Panc1 (cell line): ENCODE measurements around the gene COG8.

Experiments
- POLR2AphosphoS5 ChIP-seq: IDR thresholded peaks from 2 replicates; pipeline ENCODE4 v1.6.1; 2012; ENCODE audit warnings: mild to moderate bottlenecking, low read depth, low read length, moderate library complexity
- SIN3A ChIP-seq: IDR thresholded peaks from 2 replicates; pipeline ENCODE4 v1.6.1; 2012; ENCODE audit warnings: low read depth, mild to moderate bottlenecking, low read length, moderate library complexity, borderline replicate concordance; ENCODE audit not compliant: insufficient read depth
- TCF7L2 ChIP-seq: IDR thresholded peaks from 2 replicates; pipeline ENCODE4 v1.6.1; 2011; ENCODE audit warnings: mild to moderate bottlenecking, low read depth, low read length, inconsistent platforms
- TF ChIP-seq, protein P1 (sequence below): fragments of 450-650 bp; IDR thresholded peaks from 2 replicates; pipeline ENCODE4 v1.5.1; 2017; ENCODE audit warnings: mild to moderate bottlenecking

DNA sequence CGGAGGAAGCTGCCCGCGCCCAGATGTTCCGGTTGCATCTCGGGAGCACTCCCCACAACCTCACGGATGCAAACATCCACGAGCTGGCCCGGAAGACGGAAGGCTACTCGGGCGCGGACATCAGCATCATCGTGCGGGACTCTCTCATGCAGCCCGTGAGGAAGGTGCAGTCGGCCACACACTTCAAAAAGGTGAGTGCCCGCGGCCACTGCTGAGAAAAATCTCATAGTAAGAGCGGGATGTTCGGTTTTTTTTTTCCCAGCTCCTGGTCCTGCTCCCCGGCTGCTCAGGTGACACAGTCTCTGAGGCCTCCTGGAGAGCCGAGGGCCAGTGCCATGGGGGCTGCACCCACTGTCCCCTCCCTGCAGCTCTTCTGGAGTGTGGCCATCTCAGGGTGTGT is 18.3 kb downstream of the COG8 start:
- TF ChIP-seq, protein P1, sequence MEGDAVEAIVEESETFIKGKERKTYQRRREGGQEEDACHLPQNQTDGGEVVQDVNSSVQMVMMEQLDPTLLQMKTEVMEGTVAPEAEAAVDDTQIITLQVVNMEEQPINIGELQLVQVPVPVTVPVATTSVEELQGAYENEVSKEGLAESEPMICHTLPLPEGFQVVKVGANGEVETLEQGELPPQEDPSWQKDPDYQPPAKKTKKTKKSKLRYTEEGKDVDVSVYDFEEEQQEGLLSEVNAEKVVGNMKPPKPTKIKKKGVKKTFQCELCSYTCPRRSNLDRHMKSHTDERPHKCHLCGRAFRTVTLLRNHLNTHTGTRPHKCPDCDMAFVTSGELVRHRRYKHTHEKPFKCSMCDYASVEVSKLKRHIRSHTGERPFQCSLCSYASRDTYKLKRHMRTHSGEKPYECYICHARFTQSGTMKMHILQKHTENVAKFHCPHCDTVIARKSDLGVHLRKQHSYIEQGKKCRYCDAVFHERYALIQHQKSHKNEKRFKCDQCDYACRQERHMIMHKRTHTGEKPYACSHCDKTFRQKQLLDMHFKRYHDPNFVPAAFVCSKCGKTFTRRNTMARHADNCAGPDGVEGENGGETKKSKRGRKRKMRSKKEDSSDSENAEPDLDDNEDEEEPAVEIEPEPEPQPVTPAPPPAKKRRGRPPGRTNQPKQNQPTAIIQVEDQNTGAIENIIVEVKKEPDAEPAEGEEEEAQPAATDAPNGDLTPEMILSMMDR = no peak
- no peak for TF ChIP-seq SIN3A
- no peak for TF ChIP-seq POLR2AphosphoS5
- TF ChIP-seq TCF7L2 = no peak
